ENCODE measurements around the gene TRIM33. TPM values are rescaled to one million over a fixed set of nuclear protein-coding genes. Genes with fewer than 3 reads are reported as not detected.
A peak's percentile ranks its signal among the peaks of the same experiment; 100 is the strongest.
"Not testable (repeated sequence)": the region's sequence is repeated elsewhere in the genome, so short reads cannot be mapped to it uniquely, and the experiment has no call there.

TRIM33 gene
- polyA plus RNA-seq, 4 donors = 6.9 to 27.5 (median 11.0) TPM

DNA sequence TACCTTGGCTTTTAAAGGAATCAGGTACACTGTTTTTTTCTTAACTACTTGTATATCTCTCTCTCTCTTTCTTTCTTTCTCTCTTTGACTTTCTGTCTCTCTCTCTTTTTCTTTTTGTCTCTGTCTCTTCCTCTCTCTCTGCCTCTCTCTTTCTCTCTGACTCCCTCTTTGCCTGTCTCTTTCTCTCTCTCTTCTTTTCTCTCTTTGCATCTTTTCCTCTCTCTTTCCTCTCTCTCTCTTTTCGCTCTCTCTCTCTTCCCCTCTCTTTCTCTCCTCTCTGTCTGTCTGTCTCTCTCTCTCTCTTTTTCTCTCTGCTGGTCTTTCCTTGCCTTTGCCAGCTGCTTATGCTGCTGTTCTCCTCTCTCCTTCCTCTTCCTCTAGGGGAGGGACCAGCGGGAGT lies 143.2 kb downstream of the TRIM33 start:
- no peak overlapping the region for H3K4me3 ChIP-seq (ENCODE audit: low read depth in 1 of 3, low read length in 3 of 3)
- WGBS, 3 donors = 65 to 80% (median 79%) methylated on average over 2 of the region's 2 CpGs
- no peaks in the 10 kb centered on the region for H3K36me3 ChIP-seq (ENCODE audit: control insufficient read depth in 3 of 3, insufficient read depth in 2 of 3, low read depth in 1 of 3, low read length in 3 of 3)
- H3K4me1 ChIP-seq (ENCODE audit: control insufficient read depth in 3 of 3, insufficient read depth in 2 of 3, low read depth in 1 of 3, low read length in 2 of 3) = no peaks in the 10 kb centered on the region
- peaks cover under 1 to 22% of the 10 kb centered on the region in 2 donors for H3K9me3 ChIP-seq (ENCODE audit: control insufficient read depth in 2 of 2, insufficient read depth in 1 of 2, low read depth in 1 of 2, low read length in 1 of 2)
- DNase-seq (no peak), FAIRE-seq (no peak)
- no peaks in the 10 kb centered on the region for H3K27me3 ChIP-seq (ENCODE audit: control insufficient read depth in 3 of 3, insufficient read depth in 3 of 3, low read length in 3 of 3)
- no peak overlapping the region for H3K27ac ChIP-seq (ENCODE audit: low read depth in 1 of 3, low read length in 2 of 3)

DNA sequence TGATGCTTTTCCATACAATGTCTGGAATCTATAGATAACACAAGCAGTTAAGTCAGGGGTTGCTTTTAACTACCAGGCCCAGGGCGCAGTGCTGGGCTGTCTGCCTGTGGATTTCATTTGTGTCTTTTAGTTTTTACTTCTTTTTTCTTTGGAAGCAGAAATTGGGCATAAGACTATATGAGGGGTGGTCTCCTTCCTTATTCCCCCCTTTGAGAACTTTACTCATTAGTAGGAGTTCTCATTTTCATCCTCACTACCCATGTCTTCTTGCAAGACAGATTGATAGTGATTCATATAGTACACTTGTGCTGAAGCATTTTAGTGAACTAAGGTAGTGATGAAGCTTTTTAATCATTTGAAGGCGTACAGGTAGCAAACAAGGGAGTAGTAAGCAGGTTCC lies 147.8 kb downstream of the TRIM33 start:
- H3K36me3 ChIP-seq (ENCODE audit: control insufficient read depth in 3 of 3, insufficient read depth in 2 of 3, low read depth in 1 of 3, low read length in 3 of 3); FAIRE-seq; H3K4me1 ChIP-seq (ENCODE audit: control insufficient read depth in 3 of 3, insufficient read depth in 2 of 3, low read depth in 1 of 3, low read length in 2 of 3); H3K4me3 ChIP-seq (ENCODE audit: low read depth in 1 of 3, low read length in 3 of 3); H3K27me3 ChIP-seq (ENCODE audit: control insufficient read depth in 3 of 3, insufficient read depth in 3 of 3, low read length in 3 of 3); H3K27ac ChIP-seq (ENCODE audit: low read depth in 1 of 3, low read length in 2 of 3); DNase-seq: not testable (repeated sequence)
- peaks cover 2 to 43% of the 10 kb centered on the region in 2 donors for H3K9me3 ChIP-seq (ENCODE audit: control insufficient read depth in 2 of 2, insufficient read depth in 1 of 2, low read depth in 1 of 2, low read length in 1 of 2)
- WGBS, 3 donors = 87 to 90% (median 87%) methylated on average over 2 of the region's 2 CpGs

DNA sequence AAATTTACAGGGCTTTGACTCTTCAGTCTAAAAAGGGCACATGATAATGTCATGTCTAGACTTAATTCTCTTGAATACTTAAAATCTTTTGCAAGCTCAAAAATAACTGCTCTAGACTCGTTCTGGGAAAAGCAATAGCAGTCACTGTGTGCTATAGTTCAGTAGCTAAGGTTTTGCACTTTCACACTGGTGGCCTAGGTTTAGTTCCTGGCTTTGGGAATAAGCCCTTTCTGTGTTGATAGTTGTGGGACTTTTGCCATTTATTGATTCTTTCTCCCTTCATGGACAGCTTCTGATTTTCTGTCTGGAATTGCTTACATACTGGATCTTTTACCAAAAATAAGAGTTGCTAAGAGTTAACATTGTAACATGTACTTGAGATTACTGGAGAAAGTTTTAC lies 151.2 kb downstream of the TRIM33 start:
- H3K27ac ChIP-seq (ENCODE audit: low read depth in 1 of 3, low read length in 2 of 3) = no peak overlapping the region
- FAIRE-seq = no peak
- H3K9me3 ChIP-seq (ENCODE audit: control insufficient read depth in 2 of 2, insufficient read depth in 1 of 2, low read depth in 1 of 2, low read length in 1 of 2) = peaks cover 2 to 39% of the 10 kb centered on the region in 2 donors
- no peak overlapping the region for H3K4me3 ChIP-seq (ENCODE audit: low read depth in 1 of 3, low read length in 3 of 3)
- WGBS, 3 donors = 33 to 58% (median 46%) methylated on average over 1 of the region's 1 CpG
- H3K36me3 ChIP-seq (ENCODE audit: control insufficient read depth in 3 of 3, insufficient read depth in 2 of 3, low read depth in 1 of 3, low read length in 3 of 3) = no peaks in the 10 kb centered on the region
- no peaks in the 10 kb centered on the region for H3K4me1 ChIP-seq (ENCODE audit: control insufficient read depth in 3 of 3, insufficient read depth in 2 of 3, low read depth in 1 of 3, low read length in 2 of 3)
- DNase-seq = no peak
- H3K27me3 ChIP-seq (ENCODE audit: control insufficient read depth in 3 of 3, insufficient read depth in 3 of 3, low read length in 3 of 3) = no peaks in the 10 kb centered on the region

DNA sequence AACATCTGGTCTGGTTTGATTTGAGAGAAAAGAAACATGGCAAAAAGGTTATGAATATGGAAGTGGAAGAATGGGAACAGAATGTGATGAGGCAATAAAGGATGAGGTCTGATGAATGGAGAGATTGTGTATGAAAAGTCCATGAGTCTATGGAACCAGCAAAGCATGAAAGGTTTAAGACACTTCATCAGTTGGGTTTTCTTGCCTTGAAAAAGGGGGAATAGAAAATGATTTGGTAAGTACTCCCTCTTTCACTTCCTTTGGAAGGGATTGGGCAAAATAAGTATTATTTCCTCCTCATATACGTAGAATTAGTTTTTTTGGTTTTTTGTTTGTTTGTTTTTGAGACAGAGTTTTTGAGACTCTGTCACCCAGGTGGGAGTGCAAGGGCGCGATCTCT lies 155.8 kb downstream of the TRIM33 start:
- FAIRE-seq (no peak), DNase-seq (no peak)
- Histone ChIP-seq H3K27me3 (ENCODE audit: control insufficient read depth in 3 of 3, insufficient read depth in 3 of 3, low read length in 3 of 3) (no peaks in the 10 kb centered on the region), H3K36me3 (ENCODE audit: control insufficient read depth in 3 of 3, insufficient read depth in 2 of 3, low read depth in 1 of 3, low read length in 3 of 3) (no peaks in the 10 kb centered on the region), H3K9me3 (ENCODE audit: control insufficient read depth in 2 of 2, insufficient read depth in 1 of 2, low read depth in 1 of 2, low read length in 1 of 2) (no peaks in the 10 kb centered on the region), H3K4me1 (ENCODE audit: control insufficient read depth in 3 of 3, insufficient read depth in 2 of 3, low read depth in 1 of 3, low read length in 2 of 3) (no peaks in the 10 kb centered on the region), H3K4me3 (ENCODE audit: low read depth in 1 of 3, low read length in 3 of 3) (no peak overlapping the region), H3K27ac (ENCODE audit: low read depth in 1 of 3, low read length in 2 of 3) (no peak overlapping the region)
- WGBS, 3 donors = 94 to 97% (median 95%) methylated on average over 3 of the region's 3 CpGs

- 31 to 33% (median 32%) methylated on average over 4 of the region's 4 CpGs for WGBS, 3 donors
- no peak overlapping the region for H3K27ac ChIP-seq (ENCODE audit: low read depth in 1 of 3, low read length in 2 of 3)
- no peaks in the 10 kb centered on the region for H3K4me1 ChIP-seq (ENCODE audit: control insufficient read depth in 3 of 3, insufficient read depth in 2 of 3, low read depth in 1 of 3, low read length in 2 of 3)
- peaks cover 0 to 2% (median 0%) of the 10 kb centered on the region in 3 donors for H3K27me3 ChIP-seq (ENCODE audit: control insufficient read depth in 3 of 3, insufficient read depth in 3 of 3, low read length in 3 of 3)
- DNase-seq (peak in 1 of 2 donors; percentile 15), FAIRE-seq (no peak)
- H3K4me3 ChIP-seq (ENCODE audit: low read depth in 1 of 3, low read length in 3 of 3) = no peak overlapping the region
- no peaks in the 10 kb centered on the region for H3K36me3 ChIP-seq (ENCODE audit: control insufficient read depth in 3 of 3, insufficient read depth in 2 of 3, low read depth in 1 of 3, low read length in 3 of 3)
- no peaks in the 10 kb centered on the region for H3K9me3 ChIP-seq (ENCODE audit: control insufficient read depth in 2 of 2, insufficient read depth in 1 of 2, low read depth in 1 of 2, low read length in 1 of 2)
Measured at GRCh38 chr1:114353262-114353661, 157.7 kb downstream of the TRIM33 start.

GRCh38 chr1:114352797-114353196 lies 158.2 kb downstream of the TRIM33 start:
- Histone ChIP-seq H3K36me3 (ENCODE audit: control insufficient read depth in 3 of 3, insufficient read depth in 2 of 3, low read depth in 1 of 3, low read length in 3 of 3) (no peaks in the 10 kb centered on the region), H3K4me1 (ENCODE audit: control insufficient read depth in 3 of 3, insufficient read depth in 2 of 3, low read depth in 1 of 3, low read length in 2 of 3) (no peaks in the 10 kb centered on the region), H3K4me3 (ENCODE audit: low read depth in 1 of 3, low read length in 3 of 3) (no peak overlapping the region), H3K9me3 (ENCODE audit: control insufficient read depth in 2 of 2, insufficient read depth in 1 of 2, low read depth in 1 of 2, low read length in 1 of 2) (no peaks in the 10 kb centered on the region), H3K27me3 (ENCODE audit: control insufficient read depth in 3 of 3, insufficient read depth in 3 of 3, low read length in 3 of 3) (peaks cover 0 to 2% (median 0%) of the 10 kb centered on the region in 3 donors), H3K27ac (ENCODE audit: low read depth in 1 of 3, low read length in 2 of 3) (no peak overlapping the region)
- WGBS, 3 donors = 57 to 80% (median 80%) methylated on average over 6 of the region's 6 CpGs
- FAIRE-seq = no peak
- no peak for DNase-seq

GRCh38 chr1:114350731-114351445 lies 160.1 kb downstream of the TRIM33 start:
- DNase-seq (no peak), FAIRE-seq (no peak)
- H3K4me3 ChIP-seq (ENCODE audit: low read depth in 1 of 3, low read length in 3 of 3) = no peak overlapping the region
- H3K27me3 ChIP-seq (ENCODE audit: control insufficient read depth in 3 of 3, insufficient read depth in 3 of 3, low read length in 3 of 3) = peaks cover 0 to 2% (median 0%) of the 10 kb centered on the region in 3 donors
- 84 to 93% (median 91%) methylated on average over 9 to 10 of the region's 10 CpGs for WGBS, 3 donors
- H3K9me3 ChIP-seq (ENCODE audit: control insufficient read depth in 2 of 2, insufficient read depth in 1 of 2, low read depth in 1 of 2, low read length in 1 of 2) = no peaks in the 10 kb centered on the region
- H3K27ac ChIP-seq (ENCODE audit: low read depth in 1 of 3, low read length in 2 of 3) = no peak overlapping the region
- H3K4me1 ChIP-seq (ENCODE audit: control insufficient read depth in 3 of 3, insufficient read depth in 2 of 3, low read depth in 1 of 3, low read length in 2 of 3) = peaks cover 0 to 4% (median 0%) of the 10 kb centered on the region in 3 donors
- no peaks in the 10 kb centered on the region for H3K36me3 ChIP-seq (ENCODE audit: control insufficient read depth in 3 of 3, insufficient read depth in 2 of 3, low read depth in 1 of 3, low read length in 3 of 3)

DNA sequence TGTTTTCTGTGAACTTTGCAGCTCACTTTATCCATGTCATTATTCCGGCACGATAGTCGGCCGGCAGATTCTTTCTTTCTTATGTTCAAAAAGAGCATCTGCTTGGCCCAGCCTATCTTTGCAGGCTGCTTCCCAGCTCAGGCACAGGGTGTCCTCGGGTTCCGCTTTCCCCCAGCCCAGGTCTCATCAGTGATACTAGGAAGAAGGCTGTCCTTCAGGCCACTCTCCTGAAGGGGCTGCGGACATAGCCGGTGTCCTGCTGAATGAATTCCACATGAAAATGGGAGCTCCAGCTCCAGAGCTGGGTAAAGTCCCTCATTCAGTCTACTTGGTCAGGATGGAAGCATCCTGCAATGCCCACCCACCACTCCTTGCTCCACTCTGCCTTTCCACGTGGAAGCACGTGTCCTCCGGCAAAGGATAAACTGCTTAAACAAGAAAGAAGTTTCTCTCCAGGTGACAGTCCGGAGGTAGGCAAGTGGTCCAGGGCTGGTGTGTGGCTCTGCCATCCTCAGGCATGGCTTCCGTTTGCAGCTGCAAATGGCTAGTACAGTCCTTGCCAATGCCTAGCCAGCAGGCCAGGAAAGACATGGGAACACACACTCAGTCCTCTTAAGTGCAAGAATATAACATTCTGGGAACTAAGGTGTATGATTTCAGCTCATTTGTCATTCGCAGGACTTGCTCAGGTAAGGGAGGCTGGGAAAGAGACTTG lies 161.0 kb downstream of the TRIM33 start:
- no peaks in the 10 kb centered on the region for H3K9me3 ChIP-seq (ENCODE audit: control insufficient read depth in 2 of 2, insufficient read depth in 1 of 2, low read depth in 1 of 2, low read length in 1 of 2)
- H3K36me3 ChIP-seq (ENCODE audit: control insufficient read depth in 3 of 3, insufficient read depth in 2 of 3, low read depth in 1 of 3, low read length in 3 of 3) = no peaks in the 10 kb centered on the region
- H3K4me1 ChIP-seq (ENCODE audit: control insufficient read depth in 3 of 3, insufficient read depth in 2 of 3, low read depth in 1 of 3, low read length in 2 of 3) = peaks cover 0 to 7% (median 0%) of the 10 kb centered on the region in 3 donors
- WGBS, 3 donors = 81 to 85% (median 84%) methylated on average over 14 of the region's 14 CpGs
- FAIRE-seq (no peak), DNase-seq (no peak)
- no peak overlapping the region for H3K4me3 ChIP-seq (ENCODE audit: low read depth in 1 of 3, low read length in 3 of 3)
- H3K27ac ChIP-seq (ENCODE audit: low read depth in 1 of 3, low read length in 2 of 3) = no peak overlapping the region
- peaks cover 0 to 2% (median 0%) of the 10 kb centered on the region in 3 donors for H3K27me3 ChIP-seq (ENCODE audit: control insufficient read depth in 3 of 3, insufficient read depth in 3 of 3, low read length in 3 of 3)

Measured in small intestine (tissue), 7 donors.